Upper lobe of left lung (tissue), 6 donors: ENCODE data around the gene CD164. TPM values are rescaled to one million over a fixed set of nuclear protein-coding genes. Genes with fewer than 3 reads are reported as not detected.
"Not testable (repeated sequence)": the region's sequence is repeated elsewhere in the genome, so short reads cannot be mapped to it uniquely, and the experiment has no call there.

Experiments used
- ATAC-seq, 2 donors: fragments of 200-7000 bp; cut with Tn5 transposase; one replicate each; pipeline ENCODE4 v1.9.1; 2022; ENCODE audit warnings: mild to moderate bottlenecking in 2 of 2, moderate library complexity in 2 of 2; ENCODE audit not compliant: low FRiP score in 2 of 2
- DNase-seq, 2 donors: peaks; one replicate each; pipeline ENCODE4 v3.0.0-alpha.2; 2019 to 2020
- H3K27ac ChIP-seq, 4 donors: fragments of 200-600 bp; sonication (generic); one replicate each; pipeline ENCODE4 v1.5.1; 2016 to 2019
- H3K27me3 ChIP-seq, 4 donors: fragments of 200-600 bp; sonication (generic); one replicate each; pipeline ENCODE4 v1.5.1; 2017 to 2019
- H3K36me3 ChIP-seq, 4 donors: fragments of 200-600 bp; sonication (generic); one replicate each; pipeline ENCODE4 v1.5.1; 2016 to 2019
- H3K4me1 ChIP-seq, 4 donors: fragments of 200-600 bp; sonication (generic); one replicate each; pipeline ENCODE4 v1.5.1; 2018 to 2019
- H3K4me3 ChIP-seq, 4 donors: fragments of 200-600 bp; sonication (generic); one replicate each; pipeline ENCODE4 v1.5.1; 2017 to 2019; ENCODE audit warnings: mild to moderate bottlenecking in 2 of 4, moderate library complexity in 1 of 4
- H3K9me3 ChIP-seq, 4 donors: fragments of 200-600 bp; sonication (generic); one replicate each; pipeline ENCODE4 v1.5.1; 2018 to 2019
- EP300 ChIP-seq, 4 donors: sonication (generic); formaldehyde crosslinking; IDR thresholded peaks; one replicate each; pipeline ENCODE4 v1.5.1; 2017; ENCODE audit warnings: antibody characterized with exemption in 4 of 4, control low read depth in 2 of 4
- POLR2A ChIP-seq, 4 donors: fragments of 450-650 bp; IDR thresholded peaks; one replicate each; pipeline ENCODE4 v1.5.1; 2016 to 2017; ENCODE audit warnings: antibody characterized with exemption in 4 of 4, mild to moderate bottlenecking in 2 of 4
- POLR2AphosphoS5 ChIP-seq, 2 donors: sonication (generic); formaldehyde crosslinking; IDR thresholded peaks; one replicate each; pipeline ENCODE4 v1.5.1; 2017; ENCODE audit warnings: antibody characterized with exemption in 2 of 2
- WGBS, 2 donors: methylation state at CpG; one replicate each; pipeline ENCODE4 v1.1.5; 2017 to 2018; 5-methylcytosine and 5-hydroxymethylcytosine counted together
- total RNA-seq, 6 donors: library from RNA; depleted of rRNA in 4 of 6; stranded (reverse); fragments of >200 nt in 4 of 6; gene quantifications; one replicate each; pipeline versions ENCODE4 v1.1.0 to v1.2.1, GENCODE V29; 2016 to 2021
- TF ChIP-seq, protein P1 (sequence below), 6 experiments: fragments of 450-650 bp in 4 of 6; fragments of 200-600 bp in 2 of 6; sonication (generic) in 2 of 6; IDR thresholded peaks; one replicate each; pipeline ENCODE4 v1.5.1; 2016 to 2019; ENCODE audit warnings: antibody characterized with exemption in 6 of 6
- donor health status: DM: no; HTN: no; CAD: no; lungs with moderate emphysema.
- donor health status: DM: no; HTN: yes; CAD: no; lungs with severe emphysema.

Gene CD164
- total RNA-seq, 6 donors from 2014 or later = 70.8 to 281 (median 218) TPM

DNA sequence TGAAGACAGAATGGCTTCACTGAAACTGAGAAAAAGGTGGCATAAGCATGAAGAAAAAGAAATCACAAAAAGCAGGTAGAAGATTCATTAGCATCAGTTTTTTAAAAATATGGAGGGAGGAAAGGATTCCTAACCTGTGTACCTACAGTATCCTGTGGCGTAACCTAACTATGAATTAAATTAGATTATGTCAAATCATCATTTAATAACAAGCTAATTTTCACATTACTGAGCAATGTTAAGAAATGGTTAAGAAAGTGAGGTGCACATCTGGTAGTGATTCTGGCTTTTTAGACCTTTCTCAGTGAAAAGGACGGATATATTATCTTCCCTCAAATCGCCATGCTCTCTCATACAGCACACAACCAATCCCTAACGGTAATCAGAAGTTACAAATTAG is 12.5 kb downstream of the CD164 start:
- H3K27ac ChIP-seq = no peak overlapping the region
- H3K9me3 ChIP-seq = no peaks in the 10 kb centered on the region
- no peak overlapping the region for H3K4me3 ChIP-seq
- ATAC-seq (no peak), DNase-seq (no peak)
- H3K36me3 ChIP-seq = peaks cover 18 to 82% (median 39%) of the 10 kb centered on the region in 4 donors
- 86 to 89% methylated on average over 4 of the region's 4 CpGs for WGBS, 2 donors
- TF ChIP-seq POLR2A (IDR thresholded peaks at IDR 0.05) = no peak
- TF ChIP-seq, protein P1, sequence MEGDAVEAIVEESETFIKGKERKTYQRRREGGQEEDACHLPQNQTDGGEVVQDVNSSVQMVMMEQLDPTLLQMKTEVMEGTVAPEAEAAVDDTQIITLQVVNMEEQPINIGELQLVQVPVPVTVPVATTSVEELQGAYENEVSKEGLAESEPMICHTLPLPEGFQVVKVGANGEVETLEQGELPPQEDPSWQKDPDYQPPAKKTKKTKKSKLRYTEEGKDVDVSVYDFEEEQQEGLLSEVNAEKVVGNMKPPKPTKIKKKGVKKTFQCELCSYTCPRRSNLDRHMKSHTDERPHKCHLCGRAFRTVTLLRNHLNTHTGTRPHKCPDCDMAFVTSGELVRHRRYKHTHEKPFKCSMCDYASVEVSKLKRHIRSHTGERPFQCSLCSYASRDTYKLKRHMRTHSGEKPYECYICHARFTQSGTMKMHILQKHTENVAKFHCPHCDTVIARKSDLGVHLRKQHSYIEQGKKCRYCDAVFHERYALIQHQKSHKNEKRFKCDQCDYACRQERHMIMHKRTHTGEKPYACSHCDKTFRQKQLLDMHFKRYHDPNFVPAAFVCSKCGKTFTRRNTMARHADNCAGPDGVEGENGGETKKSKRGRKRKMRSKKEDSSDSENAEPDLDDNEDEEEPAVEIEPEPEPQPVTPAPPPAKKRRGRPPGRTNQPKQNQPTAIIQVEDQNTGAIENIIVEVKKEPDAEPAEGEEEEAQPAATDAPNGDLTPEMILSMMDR (IDR thresholded peaks at IDR 0.05) = no peak
- no peak for TF ChIP-seq POLR2AphosphoS5 (IDR thresholded peaks at IDR 0.05)
- TF ChIP-seq EP300 (IDR thresholded peaks at IDR 0.05) = no peak
- peaks cover 7 to 10% (median 9%) of the 10 kb centered on the region in 4 donors for H3K4me1 ChIP-seq
- no peaks in the 10 kb centered on the region for H3K27me3 ChIP-seq

GRCh38 chr6:109364382-109365078 is 17.7 kb downstream of the CD164 start:
- ATAC-seq, H3K27ac ChIP-seq, H3K9me3 ChIP-seq, H3K27me3 ChIP-seq, H3K4me3 ChIP-seq, H3K4me1 ChIP-seq, DNase-seq: not testable (repeated sequence)
- WGBS, 2 donors = 79 to 90% methylated on average over 5 of the region's 5 CpGs
- peaks cover 19 to 64% (median 39%) of the 10 kb centered on the region in 4 donors for H3K36me3 ChIP-seq

DNA sequence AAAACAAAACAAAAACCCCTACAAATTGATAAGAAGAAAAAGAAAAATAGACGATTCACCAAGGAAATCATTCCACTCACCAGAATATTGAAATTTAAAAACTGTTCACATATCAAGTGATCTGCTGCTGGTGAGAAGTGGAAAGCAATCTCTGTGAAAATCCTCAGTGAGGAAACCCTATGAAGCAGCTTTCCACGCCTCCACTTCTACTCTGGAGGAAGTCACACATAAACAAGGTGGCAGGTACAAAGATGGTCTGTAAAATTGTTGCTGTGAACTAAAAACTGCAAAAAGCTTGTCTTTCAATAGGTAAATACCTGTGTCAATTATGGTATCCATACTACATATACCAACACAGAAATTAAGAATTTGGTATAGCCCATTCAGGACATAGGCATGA is 18.5 kb downstream of the CD164 start:
- Histone ChIP-seq H3K27ac (no peak overlapping the region), H3K36me3 (peaks cover 13 to 60% (median 37%) of the 10 kb centered on the region in 4 donors), H3K4me3 (no peak overlapping the region), H3K4me1 (no peaks in the 10 kb centered on the region), H3K9me3 (no peaks in the 10 kb centered on the region), H3K27me3 (no peaks in the 10 kb centered on the region)
- DNase-seq = no peak
- ATAC-seq = no peak
- 95% methylated on average over 2 of the region's 2 CpGs for WGBS, 2 donors
- TF ChIP-seq POLR2AphosphoS5 (IDR thresholded peaks at IDR 0.05) (no peak), EP300 (IDR thresholded peaks at IDR 0.05) (no peak), POLR2A (IDR thresholded peaks at IDR 0.05) (no peak)
- TF ChIP-seq, protein P1 (IDR thresholded peaks at IDR 0.05) = no peak

- no peak overlapping the region for H3K27ac ChIP-seq
- peaks cover 0 to 55% (median 32%) of the 10 kb centered on the region in 4 donors for H3K36me3 ChIP-seq
- H3K4me1 ChIP-seq = no peaks in the 10 kb centered on the region
- 93 to 95% methylated on average over 7 of the region's 7 CpGs for WGBS, 2 donors
- TF ChIP-seq POLR2AphosphoS5 (IDR thresholded peaks at IDR 0.05) (no peak), EP300 (IDR thresholded peaks at IDR 0.05) (no peak), POLR2A (IDR thresholded peaks at IDR 0.05) (no peak)
- TF ChIP-seq, protein P1 (IDR thresholded peaks at IDR 0.05) = no peak
- no peaks in the 10 kb centered on the region for H3K27me3 ChIP-seq
- no peak for DNase-seq
- no peak overlapping the region for H3K4me3 ChIP-seq
- no peak for ATAC-seq
- no peaks in the 10 kb centered on the region for H3K9me3 ChIP-seq
These were observed 20.0 kb downstream of the CD164 start for GRCh38 chr6:109362102-109362884.

DNA sequence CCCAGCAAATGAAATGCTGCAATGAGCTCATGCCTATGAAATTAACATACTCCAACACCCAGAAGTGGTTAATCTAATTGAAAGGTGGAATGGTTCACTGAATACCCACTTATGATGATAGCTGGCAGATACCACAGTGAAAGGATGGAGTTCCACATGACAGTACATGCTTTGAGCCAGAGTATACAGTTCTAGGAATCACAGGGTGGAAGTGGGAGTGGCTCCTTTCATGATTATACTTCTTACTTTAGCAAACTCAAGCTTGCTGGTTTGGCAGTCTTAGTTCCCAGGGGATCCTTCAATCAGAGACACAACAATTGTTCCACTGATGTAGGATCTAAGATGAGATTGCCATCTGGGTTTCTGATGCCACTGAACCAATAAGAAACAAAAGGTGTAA is 21.5 kb downstream of the CD164 start:
- Histone ChIP-seq H3K4me1 (no peaks in the 10 kb centered on the region), H3K27ac (no peak overlapping the region), H3K27me3 (no peaks in the 10 kb centered on the region), H3K36me3 (peaks cover 0 to 61% (median 36%) of the 10 kb centered on the region in 4 donors), H3K4me3 (no peak overlapping the region), H3K9me3 (peaks cover 0 to 8% (median 4%) of the 10 kb centered on the region in 4 donors)
- no peak for DNase-seq
- ATAC-seq = no peak
- TF ChIP-seq EP300 (IDR thresholded peaks at IDR 0.05) (no peak), POLR2A (IDR thresholded peaks at IDR 0.05) (no peak), POLR2AphosphoS5 (IDR thresholded peaks at IDR 0.05) (no peak)
- TF ChIP-seq, protein P1 (IDR thresholded peaks at IDR 0.05) = no peak
